Pancreas (tissue), 10 donors: ENCODE results near the gene PTH2R. TPM values are rescaled to one million over a fixed set of nuclear protein-coding genes. Genes with fewer than 3 reads are reported as not detected.
"Not testable (repeated sequence)": the region's sequence is repeated elsewhere in the genome, so short reads cannot be mapped to it uniquely, and the experiment has no call there.

Experiments
- ATAC-seq, 4 donors: fragments of 200-7000 bp; cut with Tn5 transposase; one replicate each; pipeline versions ENCODE4 v1.8.0 to v1.9.1; 2020; ENCODE audit warnings: mild to moderate bottlenecking in 4 of 4, moderate library complexity in 4 of 4
- DNase-seq, 6 donors: peaks; one replicate each; pipeline ENCODE4 v3.0.0-alpha.2; 2020
- FAIRE-seq: peaks from 2 replicates; lab custom pipeline; 2012; peaks lifted over from hg19 to GRCh38; lab: Jason Lieb, UNC
- H3K27ac ChIP-seq, 4 donors: fragments of 200-600 bp; sonication (generic); 1 replicate in 3 of 4; 2 replicates in 1 of 4; pipeline versions ENCODE4 v1.5.0 to v1.8.0; 2020
- H3K27me3 ChIP-seq, 4 donors: fragments of 200-600 bp; one replicate each; pipeline ENCODE4 v1.8.0; 2021
- H3K36me3 ChIP-seq, 3 donors: fragments of 200-600 bp; sonication (generic) in 1 of 3; one replicate each; pipeline versions ENCODE4 v1.5.0 to v1.8.0; 2020 to 2021
- H3K4me1 ChIP-seq, 3 donors: fragments of 200-600 bp; one replicate each; pipeline ENCODE4 v1.8.0; 2021
- H3K4me3 ChIP-seq, 4 donors: fragments of 200-600 bp; sonication (generic) in 2 of 4; one replicate each; pipeline versions ENCODE4 v1.5.0 to v1.8.0; 2020 to 2021
- H3K9me3 ChIP-seq, 4 donors: fragments of 200-600 bp; one replicate each; pipeline ENCODE4 v1.8.0; 2021
- CTCF ChIP-seq, 4 donors: fragments of 200-600 bp; sonication (generic) in 3 of 4; IDR thresholded peaks; one replicate each; pipeline versions ENCODE4 v1.5.0 to v1.8.0; 2021; ENCODE audit warnings: antibody characterized with exemption in 4 of 4
- WGBS, 2 donors: extraction: QIAGEN DNeasy Blood & Tissue Kit; methylation state at CpG; one replicate each; pipeline ENCODE4 v1.1.7; 2013; 5-methylcytosine and 5-hydroxymethylcytosine counted together
- intact Hi-C, 3 donors: fragments of 100-400 bp; cut with DNase I; formaldehyde crosslinking; loops; one replicate each; pipeline versions ENCODE4 v1.11.1 to v1.14.2; 2022
- polyA plus RNA-seq, 2 donors: library from polyadenylated mRNA; stranded (reverse); fragments of 200-250 nt; gene quantifications; one replicate each; pipeline ENCODE4 v1.2.3, GENCODE V29; 2013
- total RNA-seq, 6 donors: library from RNA; stranded (reverse); fragmentation: NEBNext Ultra II Directional in 4 of 6; extraction: Animal tissue kit (Norgen Biotek cat#: 25700) in 4 of 6; gene quantifications; one replicate each; pipeline versions ENCODE4 v1.2.1 to v1.2.4, GENCODE V29; 2021 to 2023
- donor health status: healthy with polysubstance abuse.
- donor health status: DM: no; HTN: no; CAD: no; lungs with moderate emphysema.
- donor health status: DM: no; HTN: no; CAD: no.
- donor health status: control.
- donor health status: control.
- donor health status: Bipolar disorder and iron deficiency.
- donor health status: DM: yes; HTN: yes; CAD: no.
- donor health status: DM: no; HTN: no; CAD: no.
- donor health status: DM: no; HTN: no; CAD: no.
- donor health status: DM: yes; HTN: yes; CAD: no.

PTH2R gene
- total and polyA plus RNA-seq, 8 donors, result 0.19 to 1.5 (median 0.48) TPM

GRCh38 chr2:208375491-208376068, 31.0 kb upstream of the PTH2R start:
- 59 to 75% methylated on average over 1 of the region's 1 CpG for WGBS, 2 donors
- Histone ChIP-seq H3K27me3 (no peaks in the 10 kb centered on the region), H3K4me3 (no peak overlapping the region), H3K4me1 (peaks cover 0 to 10% (median 0%) of the 10 kb centered on the region in 3 donors), H3K36me3 (no peaks in the 10 kb centered on the region), H3K9me3 (no peaks in the 10 kb centered on the region), H3K27ac (no peak overlapping the region)
- FAIRE-seq, result no peak
- intact Hi-C loops, result no loop called here
- no peak for DNase-seq
- no peak for ATAC-seq
- no peak for TF ChIP-seq CTCF (IDR thresholded peaks at IDR 0.05)

- H3K36me3 ChIP-seq, ATAC-seq, intact Hi-C loops, H3K4me3 ChIP-seq, H3K27me3 ChIP-seq, H3K4me1 ChIP-seq, H3K27ac ChIP-seq, H3K9me3 ChIP-seq, FAIRE-seq: not testable (repeated sequence)
- WGBS, 2 donors, result 90 to 91% methylated on average over 11 to 40 of the region's 40 CpGs
- DNase-seq, result peak in 1 of 6 donors; percentile 24
Observed at GRCh38 chr2:208377344-208377860, 29.2 kb upstream of the PTH2R start.

GRCh38 chr2:208379192-208379591, 27.4 kb upstream of the PTH2R start:
- H3K27ac ChIP-seq, result peak overlapping the region in 1 of 4 donors; percentile 22
- no peak for TF ChIP-seq CTCF (IDR thresholded peaks at IDR 0.05)
- peaks cover 0 to 3% (median 0%) of the 10 kb centered on the region in 3 donors for H3K4me1 ChIP-seq
- no peaks in the 10 kb centered on the region for H3K36me3 ChIP-seq
- intact Hi-C loops, result no loop called here
- WGBS, 2 donors, result 57 to 61% methylated on average over 3 of the region's 3 CpGs
- FAIRE-seq (no peak), ATAC-seq (peak in 2 of 4 donors; percentile 34 to 52), DNase-seq (no peak)
- H3K27me3 ChIP-seq, result no peaks in the 10 kb centered on the region
- H3K4me3 ChIP-seq, result no peak overlapping the region
- no peaks in the 10 kb centered on the region for H3K9me3 ChIP-seq

- 83 to 92% methylated on average over 4 of the region's 4 CpGs for WGBS, 2 donors
- FAIRE-seq, result no peak
Observed at GRCh38 chr2:208384637-208385036, 22.0 kb upstream of the PTH2R start.

GRCh38 chr2:208386541-208386940, 20.1 kb upstream of the PTH2R start:
- H3K27me3 ChIP-seq, result no peaks in the 10 kb centered on the region
- intact Hi-C loops, result no loop called here
- no peak for TF ChIP-seq CTCF (IDR thresholded peaks at IDR 0.05)
- ATAC-seq (no peak), DNase-seq (no peak), FAIRE-seq (no peak)
- H3K9me3 ChIP-seq, result no peaks in the 10 kb centered on the region
- no peak overlapping the region for H3K27ac ChIP-seq
- 36 to 45% methylated on average over 2 of the region's 2 CpGs for WGBS, 2 donors
- no peaks in the 10 kb centered on the region for H3K36me3 ChIP-seq
- H3K4me1 ChIP-seq, result no peaks in the 10 kb centered on the region
- no peak overlapping the region for H3K4me3 ChIP-seq

More at GRCh38 chr2:208384637-208385036, 22.0 kb upstream of the PTH2R start:
- TF ChIP-seq CTCF (IDR thresholded peaks at IDR 0.05), result no peak
- no peak overlapping the region for H3K4me3 ChIP-seq
- H3K4me1 ChIP-seq, result no peaks in the 10 kb centered on the region
- no peak for ATAC-seq
- H3K27me3 ChIP-seq, result no peaks in the 10 kb centered on the region
- no peak for DNase-seq
- H3K36me3 ChIP-seq, result no peaks in the 10 kb centered on the region
- no peak overlapping the region for H3K27ac ChIP-seq
- H3K9me3 ChIP-seq, result no peaks in the 10 kb centered on the region
- intact Hi-C loops, result no loop called here
